Astrocyte of the cerebellum (primary cell): ENCODE results near the gene CSMD2.
A peak's percentile ranks its signal among the peaks of the same experiment; 100 is the strongest.

ENCODE experiments used
- DNase-seq: peaks from one replicate; pipeline ENCODE4 v3.0.0-alpha.2; 2011; ENCODE audit warnings: low read depth
- H3K4me3 ChIP-seq: 2 replicates; pipeline ENCODE4 v1.5.1; 2011; ENCODE audit warnings: mild to moderate bottlenecking, low read depth, low read length, moderate library complexity
- in situ Hi-C: cut with HindIII; loops from 2 replicates; pipeline ENCODE4 v1.10.0; 2017; ENCODE audit warnings: low sequenced_read_pairs
- TF ChIP-seq, protein P1 (sequence below): IDR thresholded peaks from 2 replicates; pipeline ENCODE4 v1.5.1; 2012; ENCODE audit warnings: low read length, low read depth, moderate library complexity, mild to moderate bottlenecking; ENCODE audit errors: missing control alignments

The CSMD2 gene

DNA sequence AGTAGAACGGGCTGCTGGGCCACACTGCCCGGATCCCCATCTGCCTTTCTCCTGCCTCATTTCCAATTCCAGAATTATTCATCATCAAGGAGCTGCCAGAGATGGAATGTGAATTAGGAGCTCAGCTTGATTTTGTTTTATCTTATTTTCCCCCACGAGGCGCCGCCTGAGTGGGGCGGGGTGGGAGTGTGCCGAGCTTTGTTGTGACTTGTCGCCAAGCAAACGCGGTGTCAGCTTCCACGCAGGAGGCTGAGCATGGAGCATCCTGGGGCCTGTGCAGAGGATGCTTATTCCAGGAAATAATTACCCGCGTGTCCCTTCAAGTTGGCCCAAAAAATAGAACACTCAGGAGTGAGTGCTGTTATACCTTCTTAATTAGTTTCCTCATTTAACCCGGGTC lies 209.9 kb downstream of the CSMD2 start:
- in situ Hi-C loops = no loop called here
- TF ChIP-seq, protein P1, sequence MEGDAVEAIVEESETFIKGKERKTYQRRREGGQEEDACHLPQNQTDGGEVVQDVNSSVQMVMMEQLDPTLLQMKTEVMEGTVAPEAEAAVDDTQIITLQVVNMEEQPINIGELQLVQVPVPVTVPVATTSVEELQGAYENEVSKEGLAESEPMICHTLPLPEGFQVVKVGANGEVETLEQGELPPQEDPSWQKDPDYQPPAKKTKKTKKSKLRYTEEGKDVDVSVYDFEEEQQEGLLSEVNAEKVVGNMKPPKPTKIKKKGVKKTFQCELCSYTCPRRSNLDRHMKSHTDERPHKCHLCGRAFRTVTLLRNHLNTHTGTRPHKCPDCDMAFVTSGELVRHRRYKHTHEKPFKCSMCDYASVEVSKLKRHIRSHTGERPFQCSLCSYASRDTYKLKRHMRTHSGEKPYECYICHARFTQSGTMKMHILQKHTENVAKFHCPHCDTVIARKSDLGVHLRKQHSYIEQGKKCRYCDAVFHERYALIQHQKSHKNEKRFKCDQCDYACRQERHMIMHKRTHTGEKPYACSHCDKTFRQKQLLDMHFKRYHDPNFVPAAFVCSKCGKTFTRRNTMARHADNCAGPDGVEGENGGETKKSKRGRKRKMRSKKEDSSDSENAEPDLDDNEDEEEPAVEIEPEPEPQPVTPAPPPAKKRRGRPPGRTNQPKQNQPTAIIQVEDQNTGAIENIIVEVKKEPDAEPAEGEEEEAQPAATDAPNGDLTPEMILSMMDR = no peak
- no peak for DNase-seq
- no peak overlapping the region for H3K4me3 ChIP-seq

DNA sequence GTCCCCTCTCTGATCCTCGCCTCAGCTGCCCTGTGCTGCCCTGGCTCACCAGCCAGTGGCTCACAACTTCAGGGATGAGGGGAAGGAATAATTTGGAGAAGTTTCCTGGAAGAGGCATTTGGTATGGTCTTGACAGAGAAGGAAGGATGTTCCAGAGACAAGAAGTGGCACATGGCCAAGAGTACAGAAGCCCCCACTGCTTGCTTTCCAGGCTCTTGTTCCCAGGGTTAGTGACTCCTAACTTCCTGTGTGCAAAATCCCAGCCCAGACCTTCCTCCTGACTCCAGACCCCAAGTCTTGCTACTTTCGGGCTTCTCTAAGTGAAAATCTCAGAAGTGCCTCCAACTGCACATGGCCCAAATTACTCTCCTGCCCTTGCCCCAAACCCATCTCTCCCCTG lies 215.5 kb downstream of the CSMD2 start:
- TF ChIP-seq, protein P1 = no peak
- in situ Hi-C loops = no loop called here
- no peak for DNase-seq
- H3K4me3 ChIP-seq = no peak overlapping the region

DNA sequence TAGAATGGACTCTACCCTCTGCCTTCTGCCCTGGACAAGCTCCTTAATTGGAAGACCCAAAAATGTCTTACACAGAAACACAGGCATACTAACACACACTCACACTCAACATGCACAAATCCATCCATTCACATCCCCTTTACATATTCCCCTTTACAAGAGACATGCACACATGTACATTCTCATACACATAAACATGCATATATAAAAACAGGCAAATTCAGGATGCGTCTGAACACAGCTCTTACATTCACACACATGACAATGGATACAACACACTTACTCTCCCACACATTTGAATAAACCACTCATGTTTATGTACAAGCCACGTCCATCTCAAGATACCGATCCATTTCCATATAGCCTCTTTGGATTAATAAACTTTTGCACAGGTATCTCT lies 216.7 kb downstream of the CSMD2 start:
- H3K4me3 ChIP-seq = no peak overlapping the region
- DNase-seq = no peak
- in situ Hi-C loops = no loop called here
- TF ChIP-seq, protein P1 = no peak

DNA sequence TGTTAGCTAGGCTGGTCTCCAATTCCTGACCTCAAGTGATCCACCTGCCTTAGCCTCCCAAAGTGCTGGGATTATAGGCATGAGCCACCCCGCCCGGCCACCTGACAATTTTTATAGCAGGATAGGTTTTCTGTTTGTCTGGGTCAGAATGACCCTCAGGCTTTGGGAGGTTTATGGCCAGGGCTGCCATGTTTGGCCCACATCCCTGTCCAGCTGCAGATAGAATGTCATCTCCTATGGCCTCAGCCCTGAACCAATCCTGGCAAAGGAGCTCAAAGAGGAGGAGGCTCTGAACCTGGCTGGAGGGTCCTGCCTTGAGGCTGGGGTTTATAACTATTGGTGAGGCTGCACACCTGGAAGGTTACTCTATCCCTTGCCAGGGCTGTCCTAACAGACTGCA lies 218.2 kb downstream of the CSMD2 start:
- DNase-seq = no peak
- in situ Hi-C loops = no loop called here
- no peak overlapping the region for H3K4me3 ChIP-seq
- TF ChIP-seq, protein P1 = no peak

DNA sequence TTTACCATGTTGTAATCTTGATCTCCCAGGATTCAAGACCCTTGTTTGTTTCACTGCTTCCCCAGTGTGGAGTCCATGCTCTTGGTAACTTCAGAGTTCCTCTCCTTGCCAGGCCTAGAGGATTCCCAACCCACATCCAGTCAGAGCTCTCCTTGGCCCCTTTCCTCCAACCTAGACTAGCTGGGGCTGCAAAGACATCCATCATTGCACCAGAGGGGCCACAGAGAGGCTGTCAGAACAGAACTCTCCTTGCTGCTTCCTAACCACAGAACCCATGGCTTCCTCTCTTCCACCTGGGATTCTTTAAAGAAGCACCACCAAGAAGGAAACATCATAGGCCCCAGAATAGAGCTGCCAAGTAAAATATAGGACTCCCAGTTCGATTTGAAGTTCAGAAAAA lies 220.2 kb downstream of the CSMD2 start:
- in situ Hi-C loops = no loop called here
- DNase-seq = peak; percentile 51
- no peak overlapping the region for H3K4me3 ChIP-seq
- TF ChIP-seq, protein P1 = no peak

DNA sequence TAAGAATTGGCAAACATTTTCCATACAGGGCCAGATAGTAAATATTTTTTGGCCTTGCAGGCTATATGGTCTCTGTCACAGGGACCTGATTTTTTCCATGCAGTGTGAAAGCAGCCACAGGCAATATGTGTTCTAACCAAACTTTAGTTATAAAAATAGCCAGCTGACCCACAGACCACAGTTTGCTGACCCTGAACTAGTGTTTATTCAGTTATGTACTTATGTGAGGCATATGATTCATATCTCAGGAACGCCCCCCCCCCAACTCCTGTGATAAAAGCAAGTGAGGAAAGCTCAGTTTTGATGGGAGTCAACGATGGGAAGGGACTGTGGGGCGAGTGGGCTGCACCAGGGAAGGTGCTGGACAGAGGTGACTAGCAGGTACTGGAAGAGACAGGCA lies 221.1 kb downstream of the CSMD2 start:
- TF ChIP-seq, protein P1 = no peak
- in situ Hi-C loops = no loop called here
- no peak overlapping the region for H3K4me3 ChIP-seq
- DNase-seq = peak; percentile 92

DNA sequence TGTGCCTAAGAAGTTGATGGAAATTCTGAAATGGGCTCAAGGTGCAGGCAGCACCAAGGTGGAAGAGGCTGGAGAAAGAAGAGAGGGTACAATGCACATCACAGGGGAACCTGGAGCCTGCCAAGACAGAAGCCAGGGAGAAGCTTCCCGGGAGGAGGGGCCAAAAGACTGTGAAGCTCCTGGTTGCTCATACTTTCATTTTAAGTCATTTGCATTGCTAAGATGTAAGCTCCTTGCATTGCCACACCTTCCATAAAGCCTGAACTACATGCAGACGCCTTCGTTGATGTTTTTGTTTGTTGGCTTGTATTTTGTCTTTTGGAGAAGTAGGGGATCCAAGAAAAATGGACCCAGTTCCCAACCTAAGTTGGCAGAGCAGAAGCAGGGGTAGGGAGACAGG lies 232.2 kb downstream of the CSMD2 start:
- in situ Hi-C loops = no loop called here
- H3K4me3 ChIP-seq = no peak overlapping the region
- TF ChIP-seq, protein P1 = no peak
- no peak for DNase-seq
